HG03097 (cell line): ENCODE measurements around the gene IFNGR2.

ENCODE experiments used
- ATAC-seq: cut with Tn5 transposase; IDR thresholded peaks from one replicate; pipeline ENCODE4 v1.9.1; 2021; ENCODE audit not compliant: unreplicated experiment, low FRiP score

Gene IFNGR2

GRCh38 chr21:33479679-33480480, 76.7 kb downstream of the IFNGR2 start, which contains the start of gene TMEM50B:
TSS of gene TMEM50B (minus strand) at chr21:33479974. CDS start at chr21:33468885, 11,089 bp downstream.
- peak; percentile 90 for ATAC-seq

- no peak for ATAC-seq
Measured at GRCh38 chr21:33480481-33481103, 77.4 kb downstream of the IFNGR2 start.

GRCh38 chr21:33481314-33481943, 78.2 kb downstream of the IFNGR2 start:
- ATAC-seq = no peak
